Glutamatergic neuron (in vitro differentiated cells): ENCODE measurements around the gene CAPRIN1. TPM values are rescaled to one million over a fixed set of nuclear protein-coding genes. Genes with fewer than 3 reads are reported as not detected.

Experiments used
- DNase-seq: peaks from one replicate; pipeline ENCODE4 v3.0.0; 2022
- H3K27ac Mint-ChIP-seq: one replicate; pipeline ENCODE4 v1.8.0; 2020; ENCODE audit warnings: mild to moderate bottlenecking, mixed read lengths, inconsistent platforms; ENCODE audit not compliant: unreplicated experiment
- H3K27me3 Mint-ChIP-seq: one replicate; pipeline ENCODE4 v1.8.0; 2020; ENCODE audit warnings: mild to moderate bottlenecking, moderate library complexity, mixed read lengths, inconsistent platforms; ENCODE audit not compliant: unreplicated experiment
- H3K36me3 Mint-ChIP-seq: one replicate; pipeline ENCODE4 v1.8.0; 2020; ENCODE audit warnings: mild to moderate bottlenecking, mixed read lengths, inconsistent platforms; ENCODE audit not compliant: unreplicated experiment
- H3K4me1 Mint-ChIP-seq: one replicate; pipeline ENCODE4 v1.8.0; 2020; ENCODE audit warnings: mild to moderate bottlenecking, low read depth, mixed read lengths, inconsistent platforms; ENCODE audit not compliant: unreplicated experiment
- H3K4me3 Mint-ChIP-seq: one replicate; pipeline ENCODE4 v1.8.0; 2020; ENCODE audit warnings: mild to moderate bottlenecking, mixed read lengths, inconsistent platforms; ENCODE audit not compliant: unreplicated experiment
- H3K9me3 Mint-ChIP-seq: one replicate; pipeline ENCODE4 v1.8.0; 2020; ENCODE audit warnings: mild to moderate bottlenecking, moderate library complexity, mixed read lengths, inconsistent platforms; ENCODE audit not compliant: unreplicated experiment
- total RNA-seq: library from RNA; stranded (reverse); fragmentation: NEBNext Ultra II Directional; extraction: Animal tissue kit (Norgen Biotek cat#: 25700); gene quantifications from one replicate; pipeline ENCODE4 v1.2.1, GENCODE V29; 2021; ENCODE audit not compliant: unreplicated experiment
- TF ChIP-seq, protein P1 (sequence below): fragments of 200-600 bp; sonication (generic); IDR thresholded peaks from one replicate; pipeline ENCODE4 v1.5.0; 2021; ENCODE audit not compliant: partially characterized antibody, unreplicated experiment

Gene CAPRIN1
- total RNA-seq, 1 donor from 2014 or later: 356 TPM

DNA sequence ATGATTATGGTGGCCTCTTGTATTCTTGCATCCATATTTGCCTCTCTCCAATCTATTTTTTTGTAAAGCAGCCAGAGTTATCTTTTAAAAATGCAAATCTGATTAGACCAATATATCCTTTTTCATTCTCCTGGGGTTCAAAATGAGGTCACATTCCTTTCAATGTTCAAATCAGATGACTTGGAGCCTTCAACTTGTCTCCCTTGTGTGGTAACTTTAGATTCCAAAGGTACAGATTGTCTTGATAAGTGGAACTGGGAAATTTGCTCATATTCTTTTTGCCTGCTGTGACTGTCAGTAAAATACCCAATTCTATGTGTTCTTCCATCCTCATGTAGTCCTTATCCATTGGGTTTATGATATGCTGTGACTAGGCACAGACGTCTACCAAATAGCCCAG lies 15.1 kb upstream of the CAPRIN1 start:
- Mint-ChIP-seq H3K27me3 (peaks cover 8% of the 10 kb centered on the region), H3K27ac (peak overlapping the region; percentile 53), H3K9me3 (peaks cover 5% of the 10 kb centered on the region), H3K4me1 (peaks cover 12% of the 10 kb centered on the region), H3K36me3 (no peaks in the 10 kb centered on the region), H3K4me3 (peak overlapping the region; percentile 30)
- TF ChIP-seq, protein P1, sequence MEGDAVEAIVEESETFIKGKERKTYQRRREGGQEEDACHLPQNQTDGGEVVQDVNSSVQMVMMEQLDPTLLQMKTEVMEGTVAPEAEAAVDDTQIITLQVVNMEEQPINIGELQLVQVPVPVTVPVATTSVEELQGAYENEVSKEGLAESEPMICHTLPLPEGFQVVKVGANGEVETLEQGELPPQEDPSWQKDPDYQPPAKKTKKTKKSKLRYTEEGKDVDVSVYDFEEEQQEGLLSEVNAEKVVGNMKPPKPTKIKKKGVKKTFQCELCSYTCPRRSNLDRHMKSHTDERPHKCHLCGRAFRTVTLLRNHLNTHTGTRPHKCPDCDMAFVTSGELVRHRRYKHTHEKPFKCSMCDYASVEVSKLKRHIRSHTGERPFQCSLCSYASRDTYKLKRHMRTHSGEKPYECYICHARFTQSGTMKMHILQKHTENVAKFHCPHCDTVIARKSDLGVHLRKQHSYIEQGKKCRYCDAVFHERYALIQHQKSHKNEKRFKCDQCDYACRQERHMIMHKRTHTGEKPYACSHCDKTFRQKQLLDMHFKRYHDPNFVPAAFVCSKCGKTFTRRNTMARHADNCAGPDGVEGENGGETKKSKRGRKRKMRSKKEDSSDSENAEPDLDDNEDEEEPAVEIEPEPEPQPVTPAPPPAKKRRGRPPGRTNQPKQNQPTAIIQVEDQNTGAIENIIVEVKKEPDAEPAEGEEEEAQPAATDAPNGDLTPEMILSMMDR: no peak
- DNase-seq: no peak

DNA sequence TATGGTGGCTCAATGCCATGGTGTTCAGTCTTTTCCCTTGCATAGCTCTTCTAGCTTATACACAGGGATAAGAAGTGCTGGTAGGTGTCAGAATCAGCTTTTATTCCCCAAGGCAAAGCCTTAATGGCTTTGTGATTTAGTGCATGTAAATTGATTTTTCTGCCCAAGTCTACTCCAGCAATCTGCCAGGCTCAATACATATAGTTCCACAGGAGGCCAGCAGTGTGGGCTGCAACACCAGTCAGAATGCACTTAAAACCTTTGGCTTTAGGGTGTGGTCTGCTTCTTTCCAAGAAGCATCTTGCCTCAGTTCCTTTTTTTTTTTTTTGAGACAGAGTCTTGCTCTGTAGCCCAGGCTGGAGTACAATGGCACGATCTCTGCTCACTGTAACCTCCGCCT lies 14.5 kb upstream of the CAPRIN1 start:
- peak; percentile 23 for DNase-seq
- peaks cover 12% of the 10 kb centered on the region for H3K4me1 Mint-ChIP-seq
- TF ChIP-seq, protein P1: no peak

DNA sequence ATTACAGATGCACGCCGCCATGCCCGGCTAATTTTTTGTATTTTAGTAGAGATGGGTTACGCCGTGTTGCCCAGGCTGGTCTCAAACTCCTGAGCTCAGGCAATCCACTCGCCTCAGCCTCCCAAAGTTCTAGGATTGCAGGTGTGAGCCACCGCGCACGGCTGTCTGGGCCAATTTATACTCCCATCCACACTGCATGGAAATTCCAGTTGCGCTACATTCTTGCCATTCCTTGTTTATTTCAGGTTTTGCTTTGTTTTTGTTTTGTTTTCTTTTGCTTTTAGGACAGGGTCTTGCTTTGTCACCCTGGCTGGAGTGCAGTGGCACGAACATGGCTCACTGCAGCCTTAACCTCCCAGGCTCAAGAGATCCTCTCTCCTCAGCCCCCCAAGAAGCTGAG lies 11.0 kb upstream of the CAPRIN1 start:
- peaks cover 3% of the 10 kb centered on the region for H3K9me3 Mint-ChIP-seq
- H3K27me3 Mint-ChIP-seq: no peaks in the 10 kb centered on the region
- DNase-seq: no peak
- H3K36me3 Mint-ChIP-seq: no peaks in the 10 kb centered on the region
- TF ChIP-seq, protein P1: no peak
- no peak overlapping the region for H3K4me3 Mint-ChIP-seq
- H3K27ac Mint-ChIP-seq: no peak overlapping the region
- H3K4me1 Mint-ChIP-seq: peaks cover 14% of the 10 kb centered on the region

More for the DNA sequence above, 14.5 kb upstream of the CAPRIN1 start:
- Mint-ChIP-seq H3K4me3 (no peak overlapping the region), H3K9me3 (peaks cover 5% of the 10 kb centered on the region), H3K27ac (peak overlapping the region; percentile 55), H3K36me3 (no peaks in the 10 kb centered on the region), H3K27me3 (peaks cover 8% of the 10 kb centered on the region)

DNA sequence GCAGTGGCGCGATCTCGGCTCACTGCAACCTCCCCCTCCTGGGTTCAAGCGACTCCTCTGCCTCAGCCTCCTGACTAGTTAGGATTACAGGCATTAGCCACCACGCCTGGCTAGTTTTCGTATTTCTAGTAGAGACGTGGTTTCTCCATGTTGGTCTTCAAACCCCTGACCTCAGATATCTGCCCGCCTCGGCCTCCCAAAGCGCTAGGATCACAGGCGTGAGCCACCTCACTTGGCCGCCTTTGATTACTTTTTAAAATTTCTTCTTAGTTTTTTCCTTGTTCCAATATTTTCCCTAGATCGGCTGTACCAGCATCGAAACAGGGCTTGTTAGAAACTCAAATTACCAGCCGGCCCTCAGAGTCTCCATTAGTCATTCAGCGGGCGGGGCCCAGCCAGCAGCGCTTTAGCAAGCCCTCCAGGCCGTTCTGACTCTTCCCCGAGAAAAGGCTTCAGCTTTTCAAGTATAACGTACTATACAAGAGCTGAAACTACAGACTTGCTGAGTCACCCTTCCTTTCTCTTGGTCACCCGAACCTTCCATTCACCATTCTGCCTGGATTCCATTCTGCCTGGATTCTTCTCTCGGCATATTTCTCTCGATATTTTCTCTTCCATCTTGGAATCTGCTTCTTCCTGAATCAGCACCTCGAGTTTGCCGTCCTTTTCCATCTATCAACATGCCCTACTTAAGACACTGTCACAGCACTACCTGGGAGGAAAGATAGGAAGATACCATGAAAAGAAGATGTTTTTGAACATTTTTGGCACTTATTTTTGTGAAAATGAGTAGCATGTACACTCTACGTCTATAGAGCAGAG lies 6.7 kb upstream of the CAPRIN1 start:
- Mint-ChIP-seq H3K27me3 (no peaks in the 10 kb centered on the region), H3K4me1 (peaks cover 9% of the 10 kb centered on the region), H3K4me3 (no peak overlapping the region), H3K27ac (peak overlapping the region; percentile 19), H3K36me3 (no peaks in the 10 kb centered on the region), H3K9me3 (no peaks in the 10 kb centered on the region)
- TF ChIP-seq, protein P1: no peak
- DNase-seq: peak; percentile 43

DNA sequence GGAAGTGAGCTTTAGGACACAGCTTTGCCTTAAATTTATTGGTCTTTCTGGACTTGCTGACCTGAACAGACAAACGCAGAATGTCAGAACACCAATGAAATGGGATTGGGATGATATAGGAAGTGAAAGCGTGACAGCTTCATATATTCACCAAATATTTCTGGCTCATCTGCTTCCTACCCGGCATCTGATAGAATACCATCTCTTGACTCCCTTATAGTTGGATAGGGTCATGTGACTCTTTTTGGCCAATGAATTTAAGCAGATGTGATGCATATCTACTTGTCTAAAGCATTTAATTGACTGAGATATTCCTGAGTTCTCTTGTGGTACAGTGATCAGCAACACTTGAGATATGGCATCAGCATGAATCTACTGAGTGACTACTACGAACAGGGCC lies 2.5 kb upstream of the CAPRIN1 start:
- no peak overlapping the region for H3K4me3 Mint-ChIP-seq
- TF ChIP-seq, protein P1: no peak
- H3K27ac Mint-ChIP-seq: no peak overlapping the region
- H3K9me3 Mint-ChIP-seq: peaks cover 12% of the 10 kb centered on the region
- DNase-seq: no peak
- H3K36me3 Mint-ChIP-seq: no peaks in the 10 kb centered on the region
- peaks cover 15% of the 10 kb centered on the region for H3K27me3 Mint-ChIP-seq
- H3K4me1 Mint-ChIP-seq: peaks cover 19% of the 10 kb centered on the region
